A673 (cell line): ENCODE results near the gene TTC39A.

Experiments used
- EZH2 ChIP-seq: fragments of 200-600 bp; sonication (generic); IDR thresholded peaks from 2 replicates; pipeline ENCODE4 v1.6.1; 2017; ENCODE audit warnings: borderline replicate concordance, low read depth, mild to moderate bottlenecking, mixed read lengths, antibody characterized with exemption, low read length; ENCODE audit not compliant: poor library complexity, severe bottlenecking
- TF ChIP-seq, protein P1 (sequence below): fragments of 300-800, 200-600 bp; sonication (generic); conservative IDR thresholded peaks from 2 replicates; pipeline ENCODE4 v1.5.1; 2017; ENCODE audit warnings: low read depth, mild to moderate bottlenecking, antibody characterized with exemption, low read length, moderate library complexity, mixed read lengths

DNA sequence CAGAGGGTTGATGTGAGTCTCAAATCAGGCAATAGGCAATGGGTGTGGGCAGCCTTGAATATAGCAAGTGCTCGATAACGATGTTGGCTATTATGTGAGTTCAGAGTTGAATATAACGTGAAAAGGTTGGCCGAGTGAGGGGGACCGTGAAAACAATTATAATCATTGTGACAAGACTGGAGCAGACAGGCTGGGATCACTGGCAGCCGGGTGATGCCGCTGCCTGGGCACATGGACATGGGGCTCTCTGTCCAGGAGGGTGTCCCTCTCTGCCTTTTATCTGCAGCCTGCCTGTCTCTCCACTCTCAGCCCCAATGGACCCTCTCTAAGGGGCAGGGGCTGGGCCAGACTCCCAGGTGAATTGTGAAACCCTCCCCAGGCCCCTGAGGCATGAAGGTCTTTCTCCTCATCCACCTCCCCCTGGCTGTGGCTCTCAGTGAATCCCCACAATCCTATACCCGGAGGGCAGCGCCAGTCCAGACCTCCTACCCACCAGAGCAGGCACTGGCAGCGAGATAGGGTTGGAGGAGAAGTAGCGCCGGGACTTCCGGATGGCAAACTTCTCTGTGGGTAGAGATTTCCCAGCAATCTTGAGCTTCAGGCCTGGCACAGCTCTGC is 36.4 kb downstream of the TTC39A start:
- TF ChIP-seq, protein P1, sequence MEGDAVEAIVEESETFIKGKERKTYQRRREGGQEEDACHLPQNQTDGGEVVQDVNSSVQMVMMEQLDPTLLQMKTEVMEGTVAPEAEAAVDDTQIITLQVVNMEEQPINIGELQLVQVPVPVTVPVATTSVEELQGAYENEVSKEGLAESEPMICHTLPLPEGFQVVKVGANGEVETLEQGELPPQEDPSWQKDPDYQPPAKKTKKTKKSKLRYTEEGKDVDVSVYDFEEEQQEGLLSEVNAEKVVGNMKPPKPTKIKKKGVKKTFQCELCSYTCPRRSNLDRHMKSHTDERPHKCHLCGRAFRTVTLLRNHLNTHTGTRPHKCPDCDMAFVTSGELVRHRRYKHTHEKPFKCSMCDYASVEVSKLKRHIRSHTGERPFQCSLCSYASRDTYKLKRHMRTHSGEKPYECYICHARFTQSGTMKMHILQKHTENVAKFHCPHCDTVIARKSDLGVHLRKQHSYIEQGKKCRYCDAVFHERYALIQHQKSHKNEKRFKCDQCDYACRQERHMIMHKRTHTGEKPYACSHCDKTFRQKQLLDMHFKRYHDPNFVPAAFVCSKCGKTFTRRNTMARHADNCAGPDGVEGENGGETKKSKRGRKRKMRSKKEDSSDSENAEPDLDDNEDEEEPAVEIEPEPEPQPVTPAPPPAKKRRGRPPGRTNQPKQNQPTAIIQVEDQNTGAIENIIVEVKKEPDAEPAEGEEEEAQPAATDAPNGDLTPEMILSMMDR, result no peak
- TF ChIP-seq EZH2, result no peak
